Testis (tissue), 3 donors: ENCODE results near the gene SCMH1. TPM values are rescaled to one million over a fixed set of nuclear protein-coding genes. Genes with fewer than 3 reads are reported as not detected.
A peak's percentile ranks its signal among the peaks of the same experiment; 100 is the strongest.

Source experiments
- DNase-seq: peaks from one replicate; pipeline ENCODE4 v3.0.0-alpha.2; 2019
- H3K27ac ChIP-seq, 2 donors: fragments of 200-600 bp; sonication (generic); one replicate each; pipeline ENCODE4 v1.5.1; 2019
- H3K27me3 ChIP-seq: fragments of 200-600 bp; sonication (generic); one replicate; pipeline ENCODE4 v1.5.1; 2019
- H3K36me3 ChIP-seq: fragments of 200-600 bp; sonication (generic); one replicate; pipeline ENCODE4 v1.5.1; 2017; ENCODE audit warnings: low read depth; ENCODE audit errors: missing control alignments
- H3K4me1 ChIP-seq: fragments of 200-600 bp; sonication (generic); one replicate; pipeline ENCODE4 v1.5.1; 2019
- H3K4me3 ChIP-seq, 2 donors: fragments of 200-600 bp; sonication (generic); one replicate each; pipeline ENCODE4 v1.5.1; 2017 to 2019
- H3K9me3 ChIP-seq: fragments of 200-600 bp; sonication (generic); one replicate; pipeline ENCODE4 v1.5.1; 2017
- POLR2A ChIP-seq: fragments of 450-650 bp; IDR thresholded peaks from one replicate; pipeline ENCODE4 v1.6.1; 2017; ENCODE audit warnings: antibody characterized with exemption, mild to moderate bottlenecking, moderate library complexity
- WGBS, 2 donors: methylation state at CpG; one replicate each; pipeline ENCODE4 v1.1.5; 2018; 5-methylcytosine and 5-hydroxymethylcytosine counted together
- intact Hi-C: fragments of 100-400 bp; cut with DNase I; formaldehyde crosslinking; loops from one replicate; pipeline ENCODE4 v1.15.1; 2023; ENCODE audit warnings: low total_unique reads
- polyA plus RNA-seq: library from polyadenylated mRNA; stranded (reverse); fragments of 350-450 nt; fragmentation: Illumina TruSeq; extraction: RNeasy Lipid Tissue Mini Kit (QIAGEN cat#74804); gene quantifications from one replicate; pipeline ENCODE4 v1.2.3, GENCODE V29; 2014; ENCODE audit warnings: low read depth, low replicate concordance; ENCODE audit not compliant: insufficient read depth
- total RNA-seq, 2 donors: library from RNA; depleted of rRNA; stranded (reverse); fragments of >200 nt; gene quantifications; one replicate each; pipeline ENCODE4 v1.2.3, GENCODE V29; 2016
- TF ChIP-seq, protein P1 (sequence below), 3 experiments: fragments of 450-650 bp in 2 of 3; fragments of 200-600 bp in 1 of 3; sonication (generic) in 1 of 3; IDR thresholded peaks; one replicate each; pipeline ENCODE4 v1.5.1; 2016 to 2019; ENCODE audit warnings: antibody characterized with exemption in 3 of 3, mild to moderate bottlenecking in 2 of 3, moderate library complexity in 1 of 3

Gene SCMH1
- total and polyA plus RNA-seq, 3 donors from 2014 or later: 60.8 to 79.7 (median 79.0) TPM

DNA sequence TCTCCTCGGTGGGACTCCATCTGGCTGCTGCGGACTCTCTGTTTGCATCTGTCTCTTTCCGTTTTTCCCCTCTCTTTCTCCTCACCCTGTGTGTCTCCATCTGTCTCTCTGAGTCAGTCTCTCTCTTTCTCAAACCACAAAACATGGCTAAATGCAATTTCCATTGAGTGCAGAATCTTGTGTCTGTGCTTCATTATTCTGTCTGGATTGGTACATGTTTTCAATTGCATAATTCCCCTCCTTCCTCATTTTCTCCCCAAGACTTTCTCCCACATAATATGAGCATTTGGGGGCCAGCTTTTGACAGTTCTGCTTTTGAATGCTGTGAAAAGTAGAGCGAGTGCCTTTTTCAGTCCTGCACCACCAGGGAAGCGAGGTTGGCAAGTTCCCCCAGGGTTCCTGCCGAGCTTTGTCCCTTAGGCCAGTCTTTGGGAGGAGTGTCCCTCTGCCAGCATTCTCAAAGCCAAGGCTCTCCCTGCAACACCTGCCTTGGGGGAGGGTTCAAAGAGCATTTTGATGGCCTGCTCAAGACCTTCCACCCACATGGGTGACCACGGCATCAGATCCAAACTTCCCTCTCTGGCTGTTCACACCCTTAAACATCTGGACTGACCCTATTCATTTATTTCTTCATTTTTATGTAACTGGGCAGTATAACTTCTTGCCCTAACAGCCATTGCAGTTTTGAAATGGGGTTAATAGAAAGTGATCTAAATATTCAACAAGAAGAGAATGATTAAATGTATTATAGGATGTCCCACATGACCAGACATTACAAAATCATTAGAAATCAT lies 32.8 kb upstream of the SCMH1 start:
- intact Hi-C loops: no loop called here
- H3K27ac ChIP-seq: no peak overlapping the region
- TF ChIP-seq, protein P1, sequence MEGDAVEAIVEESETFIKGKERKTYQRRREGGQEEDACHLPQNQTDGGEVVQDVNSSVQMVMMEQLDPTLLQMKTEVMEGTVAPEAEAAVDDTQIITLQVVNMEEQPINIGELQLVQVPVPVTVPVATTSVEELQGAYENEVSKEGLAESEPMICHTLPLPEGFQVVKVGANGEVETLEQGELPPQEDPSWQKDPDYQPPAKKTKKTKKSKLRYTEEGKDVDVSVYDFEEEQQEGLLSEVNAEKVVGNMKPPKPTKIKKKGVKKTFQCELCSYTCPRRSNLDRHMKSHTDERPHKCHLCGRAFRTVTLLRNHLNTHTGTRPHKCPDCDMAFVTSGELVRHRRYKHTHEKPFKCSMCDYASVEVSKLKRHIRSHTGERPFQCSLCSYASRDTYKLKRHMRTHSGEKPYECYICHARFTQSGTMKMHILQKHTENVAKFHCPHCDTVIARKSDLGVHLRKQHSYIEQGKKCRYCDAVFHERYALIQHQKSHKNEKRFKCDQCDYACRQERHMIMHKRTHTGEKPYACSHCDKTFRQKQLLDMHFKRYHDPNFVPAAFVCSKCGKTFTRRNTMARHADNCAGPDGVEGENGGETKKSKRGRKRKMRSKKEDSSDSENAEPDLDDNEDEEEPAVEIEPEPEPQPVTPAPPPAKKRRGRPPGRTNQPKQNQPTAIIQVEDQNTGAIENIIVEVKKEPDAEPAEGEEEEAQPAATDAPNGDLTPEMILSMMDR (IDR thresholded peaks at IDR 0.05): no peak
- no peak for TF ChIP-seq POLR2A
- no peaks in the 10 kb centered on the region for H3K9me3 ChIP-seq
- WGBS, 2 donors: 88 to 89% methylated on average over 7 of the region's 7 CpGs
- H3K4me1 ChIP-seq: no peaks in the 10 kb centered on the region
- DNase-seq: no peak
- no peak overlapping the region for H3K4me3 ChIP-seq
- H3K36me3 ChIP-seq: no peaks in the 10 kb centered on the region
- H3K27me3 ChIP-seq: no peaks in the 10 kb centered on the region

GRCh38 chr1:41272601-41273000 lies 30.5 kb upstream of the SCMH1 start:
- intact Hi-C loops: no loop called here
- no peaks in the 10 kb centered on the region for H3K9me3 ChIP-seq
- no peaks in the 10 kb centered on the region for H3K27me3 ChIP-seq
- no peak overlapping the region for H3K4me3 ChIP-seq
- 85 to 86% methylated on average over 8 of the region's 8 CpGs for WGBS, 2 donors
- TF ChIP-seq POLR2A: no peak
- TF ChIP-seq, protein P1 (IDR thresholded peaks at IDR 0.05): no peak
- DNase-seq: no peak
- H3K36me3 ChIP-seq: no peaks in the 10 kb centered on the region
- no peaks in the 10 kb centered on the region for H3K4me1 ChIP-seq
- H3K27ac ChIP-seq: no peak overlapping the region

GRCh38 chr1:41268154-41268770 lies 26.2 kb upstream of the SCMH1 start:
- H3K4me1 ChIP-seq: no peaks in the 10 kb centered on the region
- no peak for TF ChIP-seq POLR2A
- TF ChIP-seq, protein P1 (IDR thresholded peaks at IDR 0.05): peak; percentile 88 to 99 (median 94)
- no peak overlapping the region for H3K4me3 ChIP-seq
- H3K27ac ChIP-seq: no peak overlapping the region
- peak; percentile 86 for DNase-seq
- no peaks in the 10 kb centered on the region for H3K36me3 ChIP-seq
- intact Hi-C loops: no loop called here
- H3K9me3 ChIP-seq: no peaks in the 10 kb centered on the region
- H3K27me3 ChIP-seq: no peaks in the 10 kb centered on the region
- WGBS, 2 donors: 24% methylated on average over 8 of the region's 8 CpGs

DNA sequence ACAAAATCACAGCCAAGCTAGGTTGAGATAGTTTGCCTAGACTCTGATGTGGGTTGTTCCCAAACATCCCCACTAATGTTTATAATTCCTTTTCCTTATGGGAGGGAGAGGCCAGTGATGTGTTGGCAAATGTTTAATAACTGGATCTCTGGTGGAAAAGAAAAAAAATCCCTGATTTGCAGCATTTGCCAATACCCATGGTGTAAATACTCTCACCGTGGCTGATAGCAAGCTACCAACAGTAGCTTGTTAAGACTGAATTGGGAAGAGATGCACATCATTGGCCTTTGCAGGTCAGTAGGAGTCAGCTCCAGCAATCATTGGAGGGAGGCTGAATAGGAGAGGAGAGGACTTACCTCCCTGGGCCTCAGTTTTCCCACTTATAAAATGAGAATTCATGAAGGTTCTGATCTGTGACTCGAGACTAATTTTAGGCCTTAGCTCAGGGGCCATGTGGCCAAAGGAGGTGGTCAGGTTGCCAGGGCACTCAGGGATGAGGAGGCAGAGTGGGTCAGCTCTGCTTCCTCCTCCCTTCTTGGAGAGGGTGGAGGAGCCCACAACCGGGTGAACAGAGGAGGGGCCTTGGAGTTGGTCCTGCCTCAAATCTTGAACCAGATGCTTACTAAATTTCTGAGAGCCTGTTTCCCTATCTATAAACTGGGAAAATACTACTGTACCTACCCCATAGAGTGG lies 20.0 kb upstream of the SCMH1 start:
- TF ChIP-seq, protein P1 (IDR thresholded peaks at IDR 0.05): no peak
- no peak for TF ChIP-seq POLR2A
- intact Hi-C loops: no loop called here
- H3K9me3 ChIP-seq: no peaks in the 10 kb centered on the region
- WGBS, 2 donors: 94 to 97% methylated on average over 3 of the region's 3 CpGs
- H3K4me3 ChIP-seq: no peak overlapping the region
- H3K27me3 ChIP-seq: no peaks in the 10 kb centered on the region
- no peaks in the 10 kb centered on the region for H3K36me3 ChIP-seq
- no peak overlapping the region for H3K27ac ChIP-seq
- no peaks in the 10 kb centered on the region for H3K4me1 ChIP-seq
- DNase-seq: no peak
